HEK293 (cell line): ENCODE measurements around the gene TSR3.
A peak's percentile ranks its signal among the peaks of the same experiment; 100 is the strongest.

Experiments used
- ATF2 ChIP-seq: fragments of 450-650 bp; formaldehyde crosslinking; IDR thresholded peaks from 2 replicates; pipeline ENCODE4 v1.5.1; 2016; ENCODE audit warnings: missing biosample characterization, missing genetic modification characterization, low read depth
- PRDM6 ChIP-seq: fragments of 450-650 bp; formaldehyde crosslinking; IDR thresholded peaks from 2 replicates; pipeline ENCODE4 v1.5.1; 2017; ENCODE audit warnings: missing biosample characterization, missing genetic modification characterization
- TSHZ1 ChIP-seq: fragments of 450-650 bp; formaldehyde crosslinking; IDR thresholded peaks from 2 replicates; pipeline ENCODE4 v1.5.1; 2016; ENCODE audit warnings: missing biosample characterization, missing genetic modification characterization, borderline replicate concordance
- ZFP37 ChIP-seq: fragments of 450-650 bp; formaldehyde crosslinking; IDR thresholded peaks from 2 replicates; pipeline ENCODE4 v1.5.1; 2016; ENCODE audit warnings: missing biosample characterization, missing genetic modification characterization
- ZNF112 ChIP-seq: fragments of 450-650 bp; formaldehyde crosslinking; IDR thresholded peaks from 2 replicates; pipeline ENCODE4 v1.5.0; 2017; ENCODE audit warnings: missing biosample characterization, missing genetic modification characterization
- ZNF16 ChIP-seq: fragments of 450-650 bp; formaldehyde crosslinking; IDR thresholded peaks from 2 replicates; pipeline ENCODE4 v1.5.1; 2016; ENCODE audit warnings: low read depth, missing biosample characterization, missing genetic modification characterization
- ZNF341 ChIP-seq: fragments of 450-650 bp; formaldehyde crosslinking; IDR thresholded peaks from 2 replicates; pipeline ENCODE4; 2016; ENCODE audit warnings: low read depth, missing biosample characterization, missing genetic modification characterization
- ZNF394 ChIP-seq: fragments of 450-650 bp; formaldehyde crosslinking; IDR thresholded peaks from 2 replicates; pipeline ENCODE4 v1.5.1; 2016; ENCODE audit warnings: missing biosample characterization, missing genetic modification characterization, mild to moderate bottlenecking, moderate library complexity, borderline replicate concordance
- ZNF416 ChIP-seq: fragments of 450-650 bp; formaldehyde crosslinking; IDR thresholded peaks from 2 replicates; pipeline ENCODE4 v1.5.1; 2016; ENCODE audit warnings: missing biosample characterization, missing genetic modification characterization
- ZNF501 ChIP-seq: fragments of 450-650 bp; formaldehyde crosslinking; IDR thresholded peaks from 2 replicates; pipeline ENCODE4 v1.5.1; 2016; ENCODE audit warnings: missing biosample characterization, missing genetic modification characterization
- ZNF518A ChIP-seq: fragments of 450-650 bp; formaldehyde crosslinking; conservative IDR thresholded peaks from 2 replicates; pipeline ENCODE4 v1.5.1; 2016; ENCODE audit warnings: low read depth, missing biosample characterization, missing genetic modification characterization
- ZNF529 ChIP-seq: fragments of 450-650 bp; formaldehyde crosslinking; IDR thresholded peaks from 2 replicates; pipeline ENCODE4 v1.5.1; 2017; ENCODE audit warnings: missing genetic modification characterization, missing biosample characterization; ENCODE audit not compliant: insufficient replicate concordance
- ZNF558 ChIP-seq: fragments of 450-650 bp; formaldehyde crosslinking; IDR thresholded peaks from 2 replicates; pipeline ENCODE4 v1.5.1; 2016; ENCODE audit warnings: missing biosample characterization, missing genetic modification characterization
- ZNF610 ChIP-seq: fragments of 450-650 bp; formaldehyde crosslinking; IDR thresholded peaks from 2 replicates; pipeline ENCODE4 v1.5.1; 2016; ENCODE audit warnings: missing biosample characterization, missing genetic modification characterization, borderline replicate concordance
- ZNF658 ChIP-seq: fragments of 450-650 bp; formaldehyde crosslinking; IDR thresholded peaks from 2 replicates; pipeline ENCODE4; 2016; ENCODE audit warnings: missing biosample characterization, missing genetic modification characterization
- ZNF707 ChIP-seq: fragments of 450-650 bp; formaldehyde crosslinking; IDR thresholded peaks from 2 replicates; pipeline ENCODE4 v1.5.1; 2016; ENCODE audit warnings: missing biosample characterization, missing genetic modification characterization
- ZNF768 ChIP-seq: fragments of 450-650 bp; formaldehyde crosslinking; IDR thresholded peaks from 2 replicates; pipeline ENCODE4 v1.5.1; 2018; ENCODE audit warnings: missing biosample characterization, mild to moderate bottlenecking, missing genetic modification characterization
- ZNF777 ChIP-seq: fragments of 450-650 bp; formaldehyde crosslinking; IDR thresholded peaks from 2 replicates; pipeline ENCODE4 v1.5.1; 2017; ENCODE audit warnings: missing biosample characterization, missing genetic modification characterization, borderline replicate concordance
- TF ChIP-seq, protein P1 (sequence below): fragments of 450-650 bp; formaldehyde crosslinking; IDR thresholded peaks from 2 replicates; pipeline ENCODE4 v1.5.1; 2016; ENCODE audit warnings: missing biosample characterization, missing genetic modification characterization
- TF ChIP-seq, protein P2 (sequence below): fragments of 450-650 bp; formaldehyde crosslinking; IDR thresholded peaks from 2 replicates; pipeline ENCODE4 v1.5.1; 2016; ENCODE audit warnings: missing biosample characterization, missing genetic modification characterization
- TF ChIP-seq, protein P3 (sequence below): fragments of 450-650 bp; formaldehyde crosslinking; IDR thresholded peaks from 2 replicates; pipeline ENCODE4 v1.5.0; 2017; ENCODE audit warnings: missing biosample characterization, missing genetic modification characterization, borderline replicate concordance

TSR3 gene

GRCh38 chr16:1379304-1380076, 27.8 kb upstream of the TSR3 start (continued):
- no peak for TF ChIP-seq ZNF518A
- no peak for TF ChIP-seq ZNF707 (tag by site-specific recombination)
- no peak for TF ChIP-seq ZNF394 (tag by site-specific recombination)
- TF ChIP-seq PRDM6 (tag by site-specific recombination) = no peak
- no peak for TF ChIP-seq ATF2 (tag by site-specific recombination)
- TF ChIP-seq ZNF112 = no peak
- TF ChIP-seq, protein P1, sequence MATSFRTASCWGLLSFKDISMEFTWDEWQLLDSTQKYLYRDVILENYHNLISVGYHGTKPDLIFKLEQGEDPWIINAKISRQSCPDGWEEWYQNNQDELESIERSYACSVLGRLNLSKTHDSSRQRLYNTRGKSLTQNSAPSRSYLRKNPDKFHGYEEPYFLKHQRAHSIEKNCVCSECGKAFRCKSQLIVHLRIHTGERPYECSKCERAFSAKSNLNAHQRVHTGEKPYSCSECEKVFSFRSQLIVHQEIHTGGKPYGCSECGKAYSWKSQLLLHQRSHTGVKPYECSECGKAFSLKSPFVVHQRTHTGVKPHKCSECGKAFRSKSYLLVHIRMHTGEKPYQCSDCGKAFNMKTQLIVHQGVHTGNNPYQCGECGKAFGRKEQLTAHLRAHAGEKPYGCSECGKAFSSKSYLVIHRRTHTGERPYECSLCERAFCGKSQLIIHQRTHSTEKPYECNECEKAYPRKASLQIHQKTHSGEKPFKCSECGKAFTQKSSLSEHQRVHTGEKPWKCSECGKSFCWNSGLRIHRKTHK = no peak
- TF ChIP-seq ZFP37 (tag by site-specific recombination) = no peak; the same call in 1 of the 2 replicates
- TF ChIP-seq, protein P2, sequence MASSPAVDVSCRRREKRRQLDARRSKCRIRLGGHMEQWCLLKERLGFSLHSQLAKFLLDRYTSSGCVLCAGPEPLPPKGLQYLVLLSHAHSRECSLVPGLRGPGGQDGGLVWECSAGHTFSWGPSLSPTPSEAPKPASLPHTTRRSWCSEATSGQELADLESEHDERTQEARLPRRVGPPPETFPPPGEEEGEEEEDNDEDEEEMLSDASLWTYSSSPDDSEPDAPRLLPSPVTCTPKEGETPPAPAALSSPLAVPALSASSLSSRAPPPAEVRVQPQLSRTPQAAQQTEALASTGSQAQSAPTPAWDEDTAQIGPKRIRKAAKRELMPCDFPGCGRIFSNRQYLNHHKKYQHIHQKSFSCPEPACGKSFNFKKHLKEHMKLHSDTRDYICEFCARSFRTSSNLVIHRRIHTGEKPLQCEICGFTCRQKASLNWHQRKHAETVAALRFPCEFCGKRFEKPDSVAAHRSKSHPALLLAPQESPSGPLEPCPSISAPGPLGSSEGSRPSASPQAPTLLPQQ (tag by site-specific recombination) = peak; percentile 81
- no peak for TF ChIP-seq ZNF658 (tag by site-specific recombination)
- no peak for TF ChIP-seq ZNF610 (tag by site-specific recombination)
- TF ChIP-seq ZNF416 (tag by site-specific recombination) = no peak
- TF ChIP-seq ZNF501 (tag by site-specific recombination) = no peak
- TF ChIP-seq TSHZ1 = no peak
- no peak for TF ChIP-seq ZNF768 (tag by site-specific recombination)
- no peak for TF ChIP-seq ZNF16 (tag by site-specific recombination)
- TF ChIP-seq ZNF529 (tag by site-specific recombination) = no peak
- TF ChIP-seq, protein P3, sequence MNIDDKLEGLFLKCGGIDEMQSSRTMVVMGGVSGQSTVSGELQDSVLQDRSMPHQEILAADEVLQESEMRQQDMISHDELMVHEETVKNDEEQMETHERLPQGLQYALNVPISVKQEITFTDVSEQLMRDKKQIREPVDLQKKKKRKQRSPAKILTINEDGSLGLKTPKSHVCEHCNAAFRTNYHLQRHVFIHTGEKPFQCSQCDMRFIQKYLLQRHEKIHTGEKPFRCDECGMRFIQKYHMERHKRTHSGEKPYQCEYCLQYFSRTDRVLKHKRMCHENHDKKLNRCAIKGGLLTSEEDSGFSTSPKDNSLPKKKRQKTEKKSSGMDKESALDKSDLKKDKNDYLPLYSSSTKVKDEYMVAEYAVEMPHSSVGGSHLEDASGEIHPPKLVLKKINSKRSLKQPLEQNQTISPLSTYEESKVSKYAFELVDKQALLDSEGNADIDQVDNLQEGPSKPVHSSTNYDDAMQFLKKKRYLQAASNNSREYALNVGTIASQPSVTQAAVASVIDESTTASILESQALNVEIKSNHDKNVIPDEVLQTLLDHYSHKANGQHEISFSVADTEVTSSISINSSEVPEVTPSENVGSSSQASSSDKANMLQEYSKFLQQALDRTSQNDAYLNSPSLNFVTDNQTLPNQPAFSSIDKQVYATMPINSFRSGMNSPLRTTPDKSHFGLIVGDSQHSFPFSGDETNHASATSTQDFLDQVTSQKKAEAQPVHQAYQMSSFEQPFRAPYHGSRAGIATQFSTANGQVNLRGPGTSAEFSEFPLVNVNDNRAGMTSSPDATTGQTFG (tag by site-specific recombination) = no peak
- no peak for TF ChIP-seq ZNF777 (tag by site-specific recombination)
- no peak for TF ChIP-seq ZNF558 (tag by site-specific recombination)
- no peak for TF ChIP-seq ZNF341 (tag by site-specific recombination)
